T-helper 2 cell treated with Interferon-gamma antibody and Interleukin-4, amounts not matched to agents 5 μg/mL and 100 μg/mL, for 36 hours (primary cell): Measurements from ENCODE around the gene SLC6A13.

Experiments used
- DNase-seq: peaks from one replicate; pipeline ENCODE4 v3.0.0; 2021; ENCODE audit warnings: low spot score
- H3K27ac Mint-ChIP-seq: one replicate; pipeline ENCODE4 v1.8.0; 2021; ENCODE audit warnings: mild to moderate bottlenecking, mixed read lengths
- H3K27me3 Mint-ChIP-seq: one replicate; pipeline ENCODE4 v1.8.0; 2021; ENCODE audit warnings: low read depth, mixed read lengths
- H3K36me3 Mint-ChIP-seq: one replicate; pipeline ENCODE4 v1.8.0; 2021; ENCODE audit warnings: low read depth, mixed read lengths
- H3K4me1 Mint-ChIP-seq: one replicate; pipeline ENCODE4 v1.8.0; 2021; ENCODE audit warnings: low read depth, mixed read lengths
- H3K4me3 Mint-ChIP-seq: one replicate; pipeline ENCODE4 v1.8.0; 2022; ENCODE audit warnings: mild to moderate bottlenecking, moderate library complexity, mixed read lengths
- H3K9me3 Mint-ChIP-seq: one replicate; pipeline ENCODE4 v1.8.0; 2021; ENCODE audit warnings: mixed read lengths

SLC6A13 gene

GRCh38 chr12:186006-186625 lies 76.5 kb downstream of the SLC6A13 start:
- Mint-ChIP-seq H3K27ac (no peak overlapping the region), H3K27me3 (peaks cover 4% of the 10 kb centered on the region), H3K9me3 (no peaks in the 10 kb centered on the region), H3K4me3 (no peak overlapping the region), H3K36me3 (no peaks in the 10 kb centered on the region), H3K4me1 (no peaks in the 10 kb centered on the region)
- no peak for DNase-seq

GRCh38 chr12:185576-185955 lies 77.1 kb downstream of the SLC6A13 start:
- no peak overlapping the region for H3K27ac Mint-ChIP-seq
- H3K4me3 Mint-ChIP-seq, result no peak overlapping the region
- peaks cover 4% of the 10 kb centered on the region for H3K27me3 Mint-ChIP-seq

GRCh38 chr12:184811-185575 lies 77.6 kb downstream of the SLC6A13 start:
- no peak for DNase-seq
- Mint-ChIP-seq H3K4me1 (peaks cover 4% of the 10 kb centered on the region), H3K27ac (no peak overlapping the region), H3K9me3 (no peaks in the 10 kb centered on the region), H3K27me3 (peaks cover 4% of the 10 kb centered on the region), H3K36me3 (no peaks in the 10 kb centered on the region), H3K4me3 (no peak overlapping the region)

More at GRCh38 chr12:185576-185955, 77.1 kb downstream of the SLC6A13 start:
- Mint-ChIP-seq H3K36me3 (no peaks in the 10 kb centered on the region), H3K9me3 (no peaks in the 10 kb centered on the region), H3K4me1 (no peaks in the 10 kb centered on the region)
- no peak for DNase-seq

- Mint-ChIP-seq H3K27me3 (peaks cover 4% of the 10 kb centered on the region), H3K36me3 (no peaks in the 10 kb centered on the region), H3K27ac (no peak overlapping the region), H3K4me1 (peaks cover 7% of the 10 kb centered on the region), H3K4me3 (no peak overlapping the region), H3K9me3 (no peaks in the 10 kb centered on the region)
- no peak for DNase-seq
Measured at GRCh38 chr12:182381-182892, 80.2 kb downstream of the SLC6A13 start.

GRCh38 chr12:181921-182320 lies 80.7 kb downstream of the SLC6A13 start:
- H3K27ac Mint-ChIP-seq, result no peak overlapping the region
- no peak overlapping the region for H3K4me3 Mint-ChIP-seq
- H3K9me3 Mint-ChIP-seq, result no peaks in the 10 kb centered on the region
- no peak for DNase-seq
- peaks cover 7% of the 10 kb centered on the region for H3K4me1 Mint-ChIP-seq
- H3K36me3 Mint-ChIP-seq, result no peaks in the 10 kb centered on the region
- peaks cover 4% of the 10 kb centered on the region for H3K27me3 Mint-ChIP-seq

- H3K4me1 Mint-ChIP-seq, result peaks cover 7% of the 10 kb centered on the region
- no peaks in the 10 kb centered on the region for H3K9me3 Mint-ChIP-seq
- no peak overlapping the region for H3K27ac Mint-ChIP-seq
- H3K4me3 Mint-ChIP-seq, result no peak overlapping the region
- no peaks in the 10 kb centered on the region for H3K36me3 Mint-ChIP-seq
- DNase-seq, result no peak
- H3K27me3 Mint-ChIP-seq, result peaks cover 4% of the 10 kb centered on the region
Measured at GRCh38 chr12:180445-180844, 82.2 kb downstream of the SLC6A13 start.

- H3K9me3 Mint-ChIP-seq, result no peaks in the 10 kb centered on the region
- H3K36me3 Mint-ChIP-seq, result no peaks in the 10 kb centered on the region
- peaks cover 4% of the 10 kb centered on the region for H3K27me3 Mint-ChIP-seq
- no peak overlapping the region for H3K4me3 Mint-ChIP-seq
- no peak overlapping the region for H3K27ac Mint-ChIP-seq
- peaks cover 7% of the 10 kb centered on the region for H3K4me1 Mint-ChIP-seq
- DNase-seq, result no peak
Measured at GRCh38 chr12:179885-180284, 82.8 kb downstream of the SLC6A13 start.

- no peaks in the 10 kb centered on the region for H3K9me3 Mint-ChIP-seq
- H3K27me3 Mint-ChIP-seq, result peaks cover 2% of the 10 kb centered on the region
- peaks cover 7% of the 10 kb centered on the region for H3K4me1 Mint-ChIP-seq
- no peak for DNase-seq
- H3K36me3 Mint-ChIP-seq, result no peaks in the 10 kb centered on the region
- H3K4me3 Mint-ChIP-seq, result no peak overlapping the region
- no peak overlapping the region for H3K27ac Mint-ChIP-seq
Measured at GRCh38 chr12:179131-179884, 83.3 kb downstream of the SLC6A13 start.

GRCh38 chr12:178829-179109 lies 83.9 kb downstream of the SLC6A13 start:
- DNase-seq, result no peak
- Mint-ChIP-seq H3K27me3 (peaks cover 2% of the 10 kb centered on the region), H3K4me1 (peaks cover 7% of the 10 kb centered on the region), H3K4me3 (no peak overlapping the region), H3K36me3 (no peaks in the 10 kb centered on the region), H3K9me3 (no peaks in the 10 kb centered on the region), H3K27ac (no peak overlapping the region)

GRCh38 chr12:177980-178828 lies 84.4 kb downstream of the SLC6A13 start:
- Mint-ChIP-seq H3K4me3 (no peak overlapping the region), H3K27me3 (peaks cover 2% of the 10 kb centered on the region), H3K9me3 (no peaks in the 10 kb centered on the region), H3K4me1 (peaks cover 7% of the 10 kb centered on the region), H3K27ac (no peak overlapping the region), H3K36me3 (no peaks in the 10 kb centered on the region)
- no peak for DNase-seq

GRCh38 chr12:177336-177979 lies 85.2 kb downstream of the SLC6A13 start:
- no peaks in the 10 kb centered on the region for H3K27me3 Mint-ChIP-seq
- H3K36me3 Mint-ChIP-seq, result no peaks in the 10 kb centered on the region
- peaks cover 7% of the 10 kb centered on the region for H3K4me1 Mint-ChIP-seq
- no peak overlapping the region for H3K27ac Mint-ChIP-seq
- no peaks in the 10 kb centered on the region for H3K9me3 Mint-ChIP-seq
- no peak overlapping the region for H3K4me3 Mint-ChIP-seq
- DNase-seq, result no peak

GRCh38 chr12:176321-177181 lies 86.1 kb downstream of the SLC6A13 start:
- H3K27me3 Mint-ChIP-seq, result no peaks in the 10 kb centered on the region
- H3K27ac Mint-ChIP-seq, result no peak overlapping the region

More at GRCh38 chr12:176321-177181, 86.1 kb downstream of the SLC6A13 start:
- no peaks in the 10 kb centered on the region for H3K9me3 Mint-ChIP-seq
- no peak overlapping the region for H3K4me3 Mint-ChIP-seq
- peaks cover 7% of the 10 kb centered on the region for H3K4me1 Mint-ChIP-seq
- H3K36me3 Mint-ChIP-seq, result no peaks in the 10 kb centered on the region
- DNase-seq, result no peak
